Activated CD4-positive, alpha-beta T cell treated with anti-CD3 and anti-CD28 coated beads for 4 hours (primary cell): ENCODE results near the gene QRFP.

ENCODE experiments used
- DNase-seq, 2 donors: peaks; one replicate each; pipeline ENCODE4 v3.0.0-alpha.2; 2020

QRFP gene

GRCh38 chr9:130896233-130897014 is at the start of gene QRFP:
TSS of gene QRFP (minus strand) at chr9:130896812. CDS start at chr9:130893838, 2,974 bp downstream.
- DNase-seq: no peak

- DNase-seq: no peak
These were observed 48.6 kb upstream of the QRFP start for GRCh38 chr9:130945173-130945572.

GRCh38 chr9:130944510-130945058 is 48.0 kb upstream of the QRFP start:
- no peak for DNase-seq

- DNase-seq: no peak
These were observed 47.2 kb upstream of the QRFP start for GRCh38 chr9:130943777-130944176.

GRCh38 chr9:130943221-130943620 is 46.6 kb upstream of the QRFP start:
- DNase-seq: no peak

GRCh38 chr9:130942679-130943078 is 46.1 kb upstream of the QRFP start:
- no peak for DNase-seq

- no peak for DNase-seq
These were observed 45.5 kb upstream of the QRFP start for GRCh38 chr9:130942084-130942483.

GRCh38 chr9:130940693-130941576 is 44.3 kb upstream of the QRFP start:
- DNase-seq: peak; percentile 65 to 74

- no peak for DNase-seq
These were observed 43.5 kb upstream of the QRFP start for GRCh38 chr9:130940027-130940549.

- DNase-seq: no peak
These were observed 42.9 kb upstream of the QRFP start for GRCh38 chr9:130939405-130940026.

- no peak for DNase-seq
These were observed 42.2 kb upstream of the QRFP start, which contains the start of gene FIBCD1 for GRCh38 chr9:130938652-130939404. TSS of gene FIBCD1 (minus strand) at chr9:130939247. CDS start at chr9:130938607, 640 bp downstream.

- no peak for DNase-seq
These were observed 41.6 kb upstream of the QRFP start for GRCh38 chr9:130938184-130938651.

- no peak for DNase-seq
These were observed 40.8 kb upstream of the QRFP start for GRCh38 chr9:130937146-130938076.

GRCh38 chr9:130936285-130937117 is 39.9 kb upstream of the QRFP start:
- DNase-seq: no peak

- DNase-seq: no peak
These were observed 39.1 kb upstream of the QRFP start for GRCh38 chr9:130935648-130936271.

- no peak for DNase-seq
These were observed 38.4 kb upstream of the QRFP start for GRCh38 chr9:130934702-130935647.

- DNase-seq: no peak
These were observed 37.6 kb upstream of the QRFP start for GRCh38 chr9:130934246-130934645.
